ENCODE measurements around the gene SLC22A23. TPM values are rescaled to one million over a fixed set of nuclear protein-coding genes. Genes with fewer than 3 reads are reported as not detected.
A peak's percentile ranks its signal among the peaks of the same experiment; 100 is the strongest.

Gene SLC22A23
- total RNA-seq, 1 experiment from 2014 or later = 2.8 TPM

DNA sequence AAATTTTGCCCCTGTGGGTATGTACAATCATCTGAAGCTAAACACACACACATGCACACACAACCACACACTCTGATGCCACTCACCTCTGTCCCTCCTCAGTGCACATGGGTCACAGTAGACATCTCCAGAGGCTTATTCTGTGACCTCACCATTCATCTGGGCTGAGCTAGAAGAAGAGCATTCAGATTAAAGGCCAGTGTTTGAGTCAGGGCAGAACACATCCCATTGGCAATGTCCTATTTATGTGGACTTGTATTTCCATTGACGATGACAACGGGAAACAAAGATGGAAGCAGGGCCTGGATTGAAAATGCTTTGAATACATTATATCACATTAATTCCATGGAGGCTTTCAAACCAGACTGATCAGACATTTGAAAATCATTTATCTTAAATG lies 26.8 kb upstream of the SLC22A23 start:
- DNase-seq = no peak
- Histone ChIP-seq H3K36me3 (no peaks in the 10 kb centered on the region), H3K27me3 (no peaks in the 10 kb centered on the region), H3K9me3 (peaks cover 4% of the 10 kb centered on the region; the same call in 1 of the 2 replicates), H3K4me3 (no peak overlapping the region)

DNA sequence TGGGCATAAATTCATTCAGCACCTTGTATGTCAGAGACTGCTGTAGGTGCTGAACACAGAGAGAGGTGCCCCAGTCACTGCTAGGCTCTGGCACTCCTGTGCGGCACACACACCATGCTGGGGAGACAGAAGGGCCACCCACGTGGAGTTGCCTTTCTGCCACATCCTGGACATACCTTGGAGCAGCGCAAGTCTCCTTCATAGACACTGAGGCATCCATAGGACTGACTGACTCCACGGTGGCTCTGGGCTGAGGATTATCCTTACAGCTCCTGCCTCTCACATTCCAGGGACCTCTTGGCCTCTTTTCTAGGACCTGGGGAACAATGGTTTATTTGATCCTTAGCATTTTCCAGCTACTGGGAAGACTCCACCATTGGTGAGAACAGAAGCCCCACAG lies 26.0 kb upstream of the SLC22A23 start:
- H3K27me3 ChIP-seq = no peaks in the 10 kb centered on the region
- no peak overlapping the region for H3K4me3 ChIP-seq
- no peaks in the 10 kb centered on the region for H3K36me3 ChIP-seq
- no peak for DNase-seq
- H3K9me3 ChIP-seq = peaks cover 4% of the 10 kb centered on the region; the same call in 1 of the 2 replicates

DNA sequence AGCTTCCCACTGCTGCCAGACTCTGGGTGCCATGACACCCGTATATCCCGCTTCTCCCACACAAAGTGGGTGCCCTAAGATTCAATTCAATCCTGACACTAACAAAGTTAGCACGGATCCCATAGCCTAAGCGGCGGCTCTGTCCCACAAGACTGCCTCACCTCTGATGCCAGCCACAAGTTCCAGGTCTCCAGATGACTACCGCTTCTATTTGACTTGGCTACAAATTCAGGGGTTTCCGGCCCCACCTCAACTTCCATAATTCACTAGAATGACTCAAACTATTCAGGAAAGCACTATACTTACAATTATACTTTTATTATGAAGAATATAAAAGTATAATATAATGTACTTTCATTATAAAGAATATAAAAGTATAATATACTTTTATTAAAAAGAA lies 24.8 kb upstream of the SLC22A23 start:
- no peaks in the 10 kb centered on the region for H3K27me3 ChIP-seq
- no peaks in the 10 kb centered on the region for H3K36me3 ChIP-seq
- DNase-seq = no peak
- no peak overlapping the region for H3K4me3 ChIP-seq
- H3K9me3 ChIP-seq = peaks cover 4% of the 10 kb centered on the region; the same call in 1 of the 2 replicates

DNA sequence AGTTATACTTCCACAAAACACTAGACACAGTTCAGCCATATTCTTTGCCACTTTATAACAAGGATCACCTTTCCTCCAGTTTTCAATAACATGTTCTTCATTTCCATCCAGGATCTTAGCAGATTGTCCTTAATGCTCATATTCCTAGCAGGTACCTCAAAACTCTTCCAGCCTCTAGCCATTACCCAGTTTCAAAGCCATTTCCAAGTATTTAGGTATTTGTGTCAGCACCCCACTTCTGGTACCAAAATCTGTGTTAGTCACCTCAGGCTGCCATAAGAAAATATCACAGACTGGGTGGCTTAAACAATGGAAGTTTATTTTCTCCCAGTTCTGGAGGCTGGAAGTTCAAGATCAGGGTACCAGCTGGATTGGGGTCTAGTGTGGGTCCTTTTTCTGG lies 23.2 kb upstream of the SLC22A23 start:
- DNase-seq = no peak
- H3K9me3 ChIP-seq = peaks cover 4% of the 10 kb centered on the region; the same call in 1 of the 2 replicates
- no peaks in the 10 kb centered on the region for H3K36me3 ChIP-seq
- no peaks in the 10 kb centered on the region for H3K27me3 ChIP-seq
- no peak overlapping the region for H3K4me3 ChIP-seq

DNA sequence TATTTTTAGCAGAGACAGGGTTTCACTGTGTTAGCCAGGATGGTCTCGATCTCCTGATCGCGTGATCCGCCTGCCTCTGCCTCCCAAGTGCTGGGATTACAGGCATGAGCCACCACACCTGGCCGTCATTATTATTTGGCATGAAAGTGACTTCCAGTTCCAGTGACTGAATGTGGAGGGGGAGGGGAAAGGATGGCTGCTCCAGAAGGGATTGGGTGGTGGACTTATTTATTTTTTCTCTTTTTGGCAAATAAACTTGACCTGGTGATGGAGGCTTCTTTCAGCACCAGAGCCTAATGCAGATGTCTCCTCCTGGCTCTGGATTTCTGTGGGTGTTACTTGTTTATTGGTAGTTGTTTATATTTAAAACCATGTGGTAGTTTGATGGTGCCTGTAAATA lies 16.9 kb upstream of the SLC22A23 start:
- no peak overlapping the region for H3K4me3 ChIP-seq
- no peaks in the 10 kb centered on the region for H3K36me3 ChIP-seq
- no peak for DNase-seq
- no peaks in the 10 kb centered on the region for H3K27me3 ChIP-seq
- H3K9me3 ChIP-seq = no peaks in the 10 kb centered on the region

DNA sequence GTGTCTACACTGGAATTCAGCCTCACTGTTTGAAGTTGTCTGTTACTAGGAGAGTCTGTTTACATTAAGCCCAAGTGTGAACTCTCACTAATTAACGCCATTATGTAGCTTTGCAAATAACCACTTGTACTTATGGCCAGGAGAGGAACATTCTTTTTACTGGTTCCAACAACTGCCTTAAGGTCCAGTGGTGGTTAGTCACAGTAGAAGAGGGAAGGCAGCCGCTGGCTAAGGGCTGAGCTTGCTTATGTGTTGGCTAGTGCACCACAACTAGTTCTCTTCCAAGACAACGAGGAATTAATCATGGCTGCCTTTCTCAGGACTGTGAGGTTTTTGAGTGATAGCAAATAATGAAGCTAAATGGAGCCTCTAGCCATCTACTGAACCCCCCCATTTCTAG lies 14.9 kb upstream of the SLC22A23 start:
- no peaks in the 10 kb centered on the region for H3K27me3 ChIP-seq
- peak; percentile 74 for DNase-seq
- no peaks in the 10 kb centered on the region for H3K36me3 ChIP-seq
- H3K4me3 ChIP-seq = no peak overlapping the region
- H3K9me3 ChIP-seq = no peaks in the 10 kb centered on the region

DNA sequence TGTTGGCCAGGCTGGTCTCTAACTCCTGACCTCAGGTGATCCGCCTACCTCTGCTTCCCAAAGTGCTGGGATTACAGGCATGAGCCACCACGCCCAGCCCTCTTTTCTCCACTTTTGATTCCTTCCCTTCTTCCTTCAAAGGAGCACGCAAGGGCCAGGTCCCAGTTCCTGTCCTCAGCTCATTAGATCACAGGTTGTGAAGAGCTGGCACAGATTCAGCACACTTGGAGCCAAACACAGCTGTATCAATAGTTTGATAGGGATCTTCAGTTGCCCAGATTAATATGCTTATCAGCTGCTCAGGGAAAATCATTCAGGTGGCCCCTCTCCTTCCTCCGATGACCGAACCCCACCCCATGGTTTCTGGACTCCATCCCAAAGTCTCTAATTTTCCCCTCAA lies 14.4 kb upstream of the SLC22A23 start:
- Histone ChIP-seq H3K36me3 (no peaks in the 10 kb centered on the region), H3K9me3 (no peaks in the 10 kb centered on the region), H3K4me3 (no peak overlapping the region), H3K27me3 (no peaks in the 10 kb centered on the region)
- DNase-seq = no peak

DNA sequence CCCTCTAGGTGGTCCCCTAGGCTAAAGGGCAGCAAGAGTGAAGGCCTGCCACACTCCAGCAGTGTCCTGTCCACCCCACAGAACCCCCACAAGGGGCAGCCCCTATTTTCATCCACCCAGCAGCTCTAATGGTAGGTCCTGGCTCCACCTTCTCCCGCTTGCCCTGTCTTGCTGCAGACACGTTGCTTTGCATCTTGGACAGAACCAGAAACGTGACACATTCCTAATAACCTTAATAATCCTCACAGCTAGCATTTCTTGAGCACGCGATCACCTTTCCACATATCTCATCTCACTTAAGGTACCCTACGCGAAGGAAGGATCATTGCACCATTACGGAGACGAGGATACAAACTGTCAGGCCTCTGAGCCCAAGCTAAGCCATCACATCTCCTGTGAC lies 11.7 kb upstream of the SLC22A23 start:
- Histone ChIP-seq H3K27me3 (no peaks in the 10 kb centered on the region), H3K36me3 (no peaks in the 10 kb centered on the region), H3K4me3 (no peak overlapping the region), H3K9me3 (no peaks in the 10 kb centered on the region)
- DNase-seq = no peak

DNA sequence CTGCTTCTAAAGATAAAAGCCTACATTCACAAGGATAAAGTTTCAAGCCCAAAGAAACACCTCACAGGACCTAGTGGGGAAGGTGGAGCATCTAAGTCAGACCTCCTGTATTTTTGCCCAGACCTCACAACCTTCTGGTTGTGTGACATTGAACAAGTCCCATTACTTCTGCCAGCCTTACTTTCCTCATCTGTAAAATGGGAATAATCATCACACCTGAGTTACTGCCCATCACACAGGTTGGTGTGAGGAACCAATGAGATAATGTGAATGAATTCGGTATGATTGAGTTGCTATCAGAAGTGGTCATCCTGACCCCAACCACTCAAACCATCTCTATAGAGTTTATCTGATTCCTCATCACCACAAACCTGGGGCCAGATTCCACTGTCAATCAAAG lies 11.1 kb upstream of the SLC22A23 start:
- Histone ChIP-seq H3K9me3 (no peaks in the 10 kb centered on the region), H3K27me3 (no peaks in the 10 kb centered on the region), H3K36me3 (no peaks in the 10 kb centered on the region), H3K4me3 (no peak overlapping the region)
- no peak for DNase-seq

DNA sequence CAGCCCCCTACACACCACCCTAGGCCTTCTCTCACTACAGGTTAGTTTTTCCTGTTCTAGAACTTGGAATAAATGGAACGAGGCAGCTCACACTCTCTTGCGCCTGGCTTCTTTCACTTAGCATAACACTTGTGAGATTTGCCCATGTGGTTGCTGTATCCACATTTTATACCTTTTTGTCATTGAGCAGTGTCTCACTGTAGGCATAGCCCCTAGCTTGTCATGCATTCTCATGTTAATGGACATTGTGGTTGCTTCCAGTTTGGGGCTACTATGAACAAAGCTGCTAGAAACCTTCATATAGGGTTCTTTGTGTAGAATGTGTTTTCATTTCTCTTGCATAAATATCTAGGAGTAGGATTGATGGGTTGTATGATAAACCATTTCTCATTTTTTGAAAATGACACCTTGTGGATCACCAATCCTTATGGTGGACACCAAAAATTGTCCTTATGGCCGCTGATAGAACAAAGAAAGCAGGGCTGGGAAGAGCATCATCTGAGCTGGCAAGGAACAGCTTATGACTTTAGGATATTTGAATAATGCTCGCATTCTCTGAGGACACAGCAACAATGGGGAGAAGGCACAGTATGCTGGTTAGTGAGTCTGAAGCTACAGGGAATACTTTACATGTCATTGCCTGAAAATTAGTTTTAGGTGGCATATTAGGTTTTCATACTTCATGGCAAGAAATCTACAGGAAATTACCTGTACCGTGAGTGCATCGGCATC lies 9.8 kb upstream of the SLC22A23 start:
- no peak for DNase-seq
- H3K9me3 ChIP-seq = no peaks in the 10 kb centered on the region

DNA sequence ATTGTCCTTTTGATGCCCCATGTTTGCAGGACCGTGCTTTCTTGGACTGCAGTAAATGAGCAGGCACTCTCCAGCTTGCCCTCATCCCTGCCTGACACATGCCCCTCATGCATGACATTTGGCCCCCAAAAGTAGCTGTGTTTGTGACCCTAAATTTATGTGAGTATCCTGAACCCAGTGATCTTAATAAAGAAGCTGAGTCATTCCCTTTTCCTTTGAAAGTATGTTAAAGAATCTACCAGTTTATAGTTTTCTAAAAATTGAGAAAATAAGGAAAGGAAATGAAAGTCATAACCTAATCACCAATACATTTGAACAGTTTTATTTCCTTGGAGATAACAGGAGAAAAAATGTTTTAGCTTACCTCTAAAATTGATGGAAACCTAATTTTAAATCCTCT lies 3.4 kb upstream of the SLC22A23 start:
- Histone ChIP-seq H3K27me3 (no peaks in the 10 kb centered on the region), H3K4me3 (no peak overlapping the region), H3K9me3 (no peaks in the 10 kb centered on the region), H3K36me3 (no peaks in the 10 kb centered on the region)
- no peak for DNase-seq

More for the DNA sequence above, 9.8 kb upstream of the SLC22A23 start:
- Histone ChIP-seq H3K27me3 (no peaks in the 10 kb centered on the region), H3K4me3 (no peak overlapping the region), H3K36me3 (no peaks in the 10 kb centered on the region)

DNA sequence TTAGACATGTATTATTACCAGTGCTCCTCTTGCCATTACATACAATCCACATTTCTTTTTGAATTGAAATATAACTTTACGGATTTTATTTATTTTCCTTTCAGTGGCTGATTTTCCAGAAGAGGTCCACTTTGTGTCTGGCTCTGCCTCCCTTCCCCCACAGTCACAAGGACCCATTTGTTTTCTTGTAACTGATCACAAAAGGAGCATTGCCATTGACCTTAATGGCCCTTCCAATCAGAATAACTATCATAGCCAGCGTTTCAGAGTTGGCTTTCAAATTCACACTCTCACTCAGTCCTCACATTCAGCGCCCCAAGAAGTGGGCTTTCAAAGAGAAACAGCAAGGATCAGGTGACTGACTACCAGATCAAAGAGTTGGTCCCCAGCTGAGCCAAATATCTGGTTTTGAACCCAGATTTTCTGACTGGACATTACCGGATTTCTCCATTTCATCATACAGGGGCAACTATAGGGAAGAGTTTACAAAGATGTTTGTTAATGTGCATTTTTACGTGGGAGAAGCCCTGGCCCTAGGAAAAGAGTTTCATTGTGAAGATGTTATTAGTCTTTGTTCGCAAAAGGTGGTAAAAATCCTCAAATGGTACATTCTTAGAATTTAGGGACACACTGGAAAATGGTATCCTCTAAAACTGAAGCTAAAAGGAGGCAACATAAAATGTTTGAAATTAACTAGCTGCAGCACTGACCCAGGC lies 2.0 kb upstream of the SLC22A23 start:
- Histone ChIP-seq H3K27me3 (no peaks in the 10 kb centered on the region), H3K9me3 (no peaks in the 10 kb centered on the region), H3K4me3 (no peak overlapping the region), H3K36me3 (no peaks in the 10 kb centered on the region)
- DNase-seq = no peak

DNA sequence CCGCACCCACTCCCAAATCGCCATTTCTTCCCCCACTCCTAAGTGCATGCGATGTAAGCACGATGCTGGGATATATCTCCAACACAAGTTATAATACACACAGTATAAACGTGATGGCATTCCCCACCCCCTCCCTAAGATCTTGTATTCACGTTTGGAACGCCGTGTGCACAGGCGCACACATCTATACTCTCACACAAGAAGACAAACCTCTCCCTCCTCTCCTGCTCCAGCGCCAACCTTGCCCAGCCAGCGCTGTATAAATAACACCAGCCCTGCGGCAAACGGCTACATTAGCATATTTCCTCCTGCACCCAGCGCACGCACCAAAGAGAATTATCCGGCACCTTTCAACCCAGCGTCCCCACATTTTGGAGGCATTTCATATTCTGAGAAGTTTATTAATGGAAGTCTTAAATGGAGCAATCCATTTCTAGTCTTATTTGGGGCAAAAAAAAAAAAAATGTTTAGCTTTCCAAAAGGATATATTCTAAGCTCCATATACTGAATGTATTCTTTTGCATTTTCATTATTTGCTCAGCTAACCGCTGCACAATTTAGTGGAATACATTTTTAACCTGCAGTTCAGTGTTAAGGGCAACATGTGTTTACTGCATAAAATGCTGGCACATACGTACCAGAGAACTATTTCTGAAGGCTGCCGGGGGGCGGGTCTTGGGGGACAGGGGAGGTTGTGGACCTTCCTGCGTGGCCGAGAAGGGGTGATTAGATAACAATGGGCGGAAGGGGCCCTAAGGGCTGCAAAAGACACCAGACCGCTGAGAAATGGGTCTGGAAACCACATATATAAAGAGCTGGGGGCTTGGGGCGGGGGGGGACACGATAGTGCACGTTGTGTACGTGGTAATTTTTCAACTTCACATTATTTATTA lies 1.1 kb upstream of the SLC22A23 start:
- H3K9me3 ChIP-seq = no peaks in the 10 kb centered on the region
- H3K4me3 ChIP-seq = no peak overlapping the region; the same call in 1 of the 2 replicates
- no peak for DNase-seq
- no peaks in the 10 kb centered on the region for H3K36me3 ChIP-seq
- no peaks in the 10 kb centered on the region for H3K27me3 ChIP-seq

DNA sequence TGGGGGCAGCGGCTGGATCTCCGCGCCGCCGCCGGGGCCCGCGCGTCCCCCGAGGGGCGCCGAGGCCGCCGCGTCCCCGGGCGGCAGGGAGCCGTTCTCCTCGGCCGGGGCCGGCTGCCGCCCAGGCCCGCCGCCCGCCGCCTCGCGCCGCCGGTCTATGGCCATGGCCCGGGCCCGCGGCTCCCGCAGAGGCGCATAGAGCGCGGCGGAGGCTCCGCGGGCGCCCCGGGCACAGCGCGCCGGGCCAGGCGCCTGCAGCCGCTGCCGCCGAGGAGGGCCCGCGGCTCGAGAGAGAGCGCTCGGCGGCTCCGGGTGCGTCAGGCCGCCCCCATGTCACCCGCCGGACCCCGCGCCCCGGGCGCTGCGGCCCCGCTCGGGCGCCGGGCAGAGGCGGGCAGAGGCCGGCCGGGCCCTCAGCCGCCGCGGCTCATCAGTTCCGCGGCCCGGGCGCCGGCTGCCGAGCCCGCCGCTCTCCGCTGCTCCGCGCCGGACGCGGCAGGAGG lies 404 bp downstream of the SLC22A23 start:
- H3K4me3 ChIP-seq = peak overlapping the region; percentile 49
- H3K9me3 ChIP-seq = no peaks in the 10 kb centered on the region
- no peaks in the 10 kb centered on the region for H3K36me3 ChIP-seq
- H3K27me3 ChIP-seq = no peaks in the 10 kb centered on the region
- no peak for DNase-seq

DNA sequence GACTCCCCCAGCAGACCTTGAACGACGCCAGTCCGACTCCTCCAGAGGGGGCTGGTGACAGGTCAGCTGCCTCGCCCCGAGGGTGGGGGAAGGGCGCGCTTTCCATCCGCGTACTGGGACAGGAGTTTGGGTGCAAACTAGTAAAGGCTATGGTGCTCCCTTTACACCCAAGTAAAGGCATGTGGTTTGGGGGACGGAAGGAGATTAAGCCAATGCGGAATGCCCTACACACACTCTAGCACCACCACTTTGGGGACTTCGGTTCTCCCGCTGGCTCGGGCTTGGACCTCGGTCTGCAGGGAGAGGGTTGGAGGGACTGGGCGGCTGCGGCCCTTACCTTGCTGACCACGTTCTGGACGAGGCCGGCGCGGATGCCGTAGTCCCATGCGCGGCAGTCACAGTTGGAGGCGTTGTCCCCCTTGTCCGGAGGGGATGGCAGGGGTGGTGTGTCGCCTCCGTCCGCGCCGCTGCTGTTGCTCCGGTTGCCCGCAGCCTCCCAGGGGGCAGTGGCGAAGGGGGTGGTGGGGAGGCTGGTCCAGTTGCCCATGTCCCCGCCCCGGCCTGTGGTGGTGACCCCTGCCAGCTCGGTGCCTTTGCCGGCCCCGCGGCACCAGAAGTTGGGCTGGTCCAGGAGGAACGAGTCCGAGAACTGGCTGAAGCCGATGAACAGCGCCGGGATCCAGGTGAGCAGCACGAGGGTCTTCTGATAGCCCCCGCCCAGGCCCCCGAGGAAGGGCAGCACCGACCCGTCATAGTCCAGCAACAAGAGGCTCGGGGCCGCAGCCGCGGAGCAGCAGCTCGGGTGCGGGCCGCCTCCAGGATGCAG lies 1.1 kb downstream of the SLC22A23 start:
- no peaks in the 10 kb centered on the region for H3K27me3 ChIP-seq

DNA sequence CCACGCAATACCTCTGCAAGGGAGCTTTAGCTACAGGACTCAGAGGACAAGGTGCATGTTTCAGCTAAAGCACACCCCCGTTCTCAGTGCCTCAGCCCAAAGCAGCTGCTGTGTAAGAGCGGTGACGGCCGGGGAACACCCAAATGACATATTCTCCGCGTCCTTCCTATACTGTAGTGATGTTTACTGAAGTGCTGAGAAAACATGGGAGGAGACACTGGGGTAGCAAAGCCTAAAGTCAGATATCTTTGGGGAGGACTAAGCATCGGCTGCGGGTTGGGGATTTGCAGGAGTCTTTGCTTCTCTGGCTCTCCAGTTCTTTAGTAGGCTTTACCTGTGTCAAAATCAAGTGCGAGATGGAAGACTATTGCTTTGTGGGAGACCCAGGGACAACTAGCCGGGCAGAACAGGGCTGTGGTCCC lies 1.7 kb downstream of the SLC22A23 start:
- Histone ChIP-seq H3K4me3 (peak overlapping the region; percentile 49), H3K36me3 (no peaks in the 10 kb centered on the region), H3K9me3 (no peaks in the 10 kb centered on the region), H3K27me3 (no peaks in the 10 kb centered on the region)
- DNase-seq = no peak

More for the DNA sequence above, 1.1 kb downstream of the SLC22A23 start:
- peak overlapping the region; percentile 49 for H3K4me3 ChIP-seq
- no peaks in the 10 kb centered on the region for H3K9me3 ChIP-seq
- no peak for DNase-seq
- no peaks in the 10 kb centered on the region for H3K36me3 ChIP-seq
